Body of pancreas (tissue), 4 donors: Measurements from ENCODE around the gene HNRNPF.
A peak's percentile ranks its signal among the peaks of the same experiment; 100 is the strongest.

ENCODE experiments used
- POLR2A ChIP-seq, 3 donors: fragments of 450-650 bp; IDR thresholded peaks; one replicate each; pipeline ENCODE4 v1.6.1; 2016; ENCODE audit warnings: antibody characterized with exemption in 3 of 3, mild to moderate bottlenecking in 2 of 3
- TF ChIP-seq, protein P1 (sequence below), 7 experiments: fragments of 450-650 bp in 4 of 7; fragments of 200-600 bp in 3 of 7; sonication (generic) in 3 of 7; IDR thresholded peaks; one replicate each; pipeline ENCODE4 v1.5.1; 2016 to 2019; ENCODE audit warnings: antibody characterized with exemption in 7 of 7

DNA sequence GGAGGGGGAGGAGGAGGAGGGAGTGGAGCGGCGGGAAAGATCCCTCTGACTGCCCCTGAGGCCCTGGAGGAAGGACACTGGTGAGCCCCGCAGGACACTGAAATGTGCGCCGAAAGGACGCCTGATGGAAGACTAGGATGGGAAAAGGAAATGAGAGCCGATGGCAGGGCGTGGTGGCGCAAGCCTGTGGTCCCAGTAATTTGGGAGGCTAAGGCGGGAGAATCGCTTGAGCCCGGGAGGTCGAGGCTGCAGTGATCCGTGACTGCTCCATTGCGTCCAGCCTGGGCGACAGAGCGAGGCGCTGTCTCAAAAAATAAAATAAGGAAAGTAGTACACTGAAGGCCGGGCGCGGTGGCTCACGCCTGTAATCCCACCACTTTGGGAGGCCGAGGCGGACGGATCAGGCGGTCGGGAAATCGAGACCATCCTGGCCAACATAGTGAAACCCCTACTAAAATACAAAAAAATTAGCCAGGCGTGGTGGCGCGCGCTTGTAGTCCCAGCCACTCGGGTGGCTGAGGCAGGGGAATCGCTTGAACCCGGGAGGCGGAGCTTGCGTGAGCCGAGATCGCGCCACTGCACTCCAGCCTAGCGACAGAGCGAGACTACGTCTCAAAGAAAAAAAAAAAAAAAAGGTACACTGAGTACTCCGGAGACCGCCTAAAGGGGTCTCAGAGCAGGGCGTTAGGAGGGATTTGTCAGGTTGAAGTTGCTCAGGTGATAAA is 561 bp upstream of the HNRNPF start:
- TF ChIP-seq, protein P1, sequence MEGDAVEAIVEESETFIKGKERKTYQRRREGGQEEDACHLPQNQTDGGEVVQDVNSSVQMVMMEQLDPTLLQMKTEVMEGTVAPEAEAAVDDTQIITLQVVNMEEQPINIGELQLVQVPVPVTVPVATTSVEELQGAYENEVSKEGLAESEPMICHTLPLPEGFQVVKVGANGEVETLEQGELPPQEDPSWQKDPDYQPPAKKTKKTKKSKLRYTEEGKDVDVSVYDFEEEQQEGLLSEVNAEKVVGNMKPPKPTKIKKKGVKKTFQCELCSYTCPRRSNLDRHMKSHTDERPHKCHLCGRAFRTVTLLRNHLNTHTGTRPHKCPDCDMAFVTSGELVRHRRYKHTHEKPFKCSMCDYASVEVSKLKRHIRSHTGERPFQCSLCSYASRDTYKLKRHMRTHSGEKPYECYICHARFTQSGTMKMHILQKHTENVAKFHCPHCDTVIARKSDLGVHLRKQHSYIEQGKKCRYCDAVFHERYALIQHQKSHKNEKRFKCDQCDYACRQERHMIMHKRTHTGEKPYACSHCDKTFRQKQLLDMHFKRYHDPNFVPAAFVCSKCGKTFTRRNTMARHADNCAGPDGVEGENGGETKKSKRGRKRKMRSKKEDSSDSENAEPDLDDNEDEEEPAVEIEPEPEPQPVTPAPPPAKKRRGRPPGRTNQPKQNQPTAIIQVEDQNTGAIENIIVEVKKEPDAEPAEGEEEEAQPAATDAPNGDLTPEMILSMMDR (IDR thresholded peaks at IDR 0.05): peak in 2 of 7 experiments; percentile 11 to 16
- TF ChIP-seq POLR2A (IDR thresholded peaks at IDR 0.05): peak in 2 of 3 donors; percentile 48 to 68
